CD14-positive monocyte (primary cell): ENCODE data around the gene ZSWIM5. TPM values are rescaled to one million over a fixed set of nuclear protein-coding genes. Genes with fewer than 3 reads are reported as not detected.

ENCODE experiments used
- DNase-seq, 3 donors: peaks; one replicate each; pipeline ENCODE4 v3.0.0-alpha.2; 2011 to 2022
- H2AFZ ChIP-seq: 2 replicates; pipeline ENCODE4 v1.6.0; 2012; ENCODE audit warnings: mild to moderate bottlenecking, low read depth, low read length, inconsistent platforms; ENCODE audit not compliant: insufficient read depth, poor library complexity, severe bottlenecking
- H3K27ac ChIP-seq, 2 donors: 1 replicate in 1 of 2; 2 replicates in 1 of 2; pipeline ENCODE4 v1.5.1; 2012 to 2013; ENCODE audit warnings: low read length in 2 of 2, control low read depth in 1 of 2, inconsistent platforms in 1 of 2, low read depth in 1 of 2, mild to moderate bottlenecking in 1 of 2
- H3K27me3 ChIP-seq, 2 donors: one replicate each; pipeline versions ENCODE4 v1.6.0 to v1.6.1; 2011 to 2013; ENCODE audit warnings: low read length in 2 of 2; ENCODE audit not compliant: control insufficient read depth in 2 of 2, insufficient read depth in 2 of 2
- H3K36me3 ChIP-seq, 2 donors: replicated peaks in 1 of 2; 1 replicate in 1 of 2; 2 replicates in 1 of 2; pipeline versions ENCODE4 v1.5.1 to v1.6.1; 2012 to 2013; ENCODE audit warnings: low read length in 2 of 2, control low read depth in 1 of 2, inconsistent platforms in 1 of 2, mild to moderate bottlenecking in 1 of 2; ENCODE audit not compliant: insufficient read depth in 2 of 2, control insufficient read depth in 1 of 2
- H3K4me1 ChIP-seq, 2 donors: 1 replicate in 1 of 2; 2 replicates in 1 of 2; pipeline versions ENCODE4 v1.5.1 to v1.6.1; 2012 to 2013; ENCODE audit warnings: low read length in 2 of 2, control low read depth in 1 of 2, inconsistent platforms in 1 of 2, mild to moderate bottlenecking in 1 of 2, moderate library complexity in 1 of 2; ENCODE audit not compliant: insufficient read depth in 2 of 2, control insufficient read depth in 1 of 2
- H3K4me2 ChIP-seq: replicated peaks from 2 replicates; pipeline ENCODE3; 2012; ENCODE audit warnings: low read length, moderate library complexity, mild to moderate bottlenecking; ENCODE audit not compliant: poor library complexity, severe bottlenecking; ENCODE audit errors: extremely low read depth
- H3K4me3 ChIP-seq, 3 experiments: fragments of 200-600 bp in 1 of 3; sonication (generic) in 1 of 3; replicated peaks in 1 of 3; 1 replicate in 2 of 3; 2 replicates in 1 of 3; pipeline ENCODE4 v1.5.1; 2011 to 2013; ENCODE audit warnings: low read length in 3 of 3, mild to moderate bottlenecking in 3 of 3, control low read depth in 2 of 3, low read depth in 2 of 3, inconsistent platforms in 1 of 3, moderate library complexity in 1 of 3
- H3K79me2 ChIP-seq: 2 replicates; pipeline ENCODE4 v1.6.0; 2012; ENCODE audit warnings: mild to moderate bottlenecking, control low read depth, inconsistent platforms, low read length, moderate library complexity; ENCODE audit not compliant: insufficient read depth
- H3K9ac ChIP-seq: 2 replicates; pipeline ENCODE4 v1.6.0; 2017; ENCODE audit warnings: low read length, mild to moderate bottlenecking; ENCODE audit not compliant: insufficient read depth, poor library complexity, severe bottlenecking
- H3K9me3 ChIP-seq, 2 donors: replicated peaks in 1 of 2; 1 replicate in 1 of 2; 2 replicates in 1 of 2; pipeline versions ENCODE4 v1.5.1 to v1.6.1; 2012 to 2013; ENCODE audit warnings: low read length in 2 of 2, control low read depth in 1 of 2; ENCODE audit not compliant: control insufficient read depth in 1 of 2, insufficient read depth in 1 of 2
- H4K20me1 ChIP-seq: 2 replicates; pipeline ENCODE4 v1.6.0; 2012; ENCODE audit warnings: mild to moderate bottlenecking, low read length, control low read depth, moderate library complexity; ENCODE audit not compliant: insufficient read depth
- H3K27ac Mint-ChIP-seq, 7 donors: one replicate each; pipeline ENCODE4 v1.8.0; 2020; ENCODE audit warnings: mild to moderate bottlenecking in 7 of 7, mixed read lengths in 7 of 7, moderate library complexity in 6 of 7, inconsistent platforms in 2 of 7
- H3K27me3 Mint-ChIP-seq, 3 donors: one replicate each; pipeline ENCODE4 v1.8.0; 2021 to 2022; ENCODE audit warnings: low read depth in 3 of 3, mild to moderate bottlenecking in 3 of 3, mixed read lengths in 3 of 3, moderate library complexity in 3 of 3, inconsistent platforms in 1 of 3
- H3K36me3 Mint-ChIP-seq, 2 donors: one replicate each; pipeline ENCODE4 v1.8.0; 2020; ENCODE audit warnings: mixed read lengths in 2 of 2, inconsistent platforms in 1 of 2, mild to moderate bottlenecking in 1 of 2
- H3K4me1 Mint-ChIP-seq: one replicate; pipeline ENCODE4 v1.8.0; 2020; ENCODE audit warnings: mild to moderate bottlenecking, mixed read lengths
- H3K4me3 Mint-ChIP-seq, 2 donors: one replicate each; pipeline ENCODE4 v1.8.0; 2020; ENCODE audit warnings: mild to moderate bottlenecking in 2 of 2, mixed read lengths in 2 of 2, moderate library complexity in 1 of 2
- H3K9me3 Mint-ChIP-seq, 7 donors: one replicate each; pipeline ENCODE4 v1.8.0; 2020 to 2022; ENCODE audit warnings: mixed read lengths in 7 of 7, mild to moderate bottlenecking in 6 of 7, moderate library complexity in 6 of 7, inconsistent platforms in 2 of 7
- CTCF ChIP-seq: fragments of 200-600 bp; IDR thresholded peaks from one replicate; pipeline ENCODE4 v1.8.0; 2022; ENCODE audit warnings: antibody characterized with exemption, mild to moderate bottlenecking
- WGBS: methylation state at CpG from one replicate; pipeline ENCODE4 v1.1.5; 2013; ENCODE audit warnings: missing lambda C conversion rate; ENCODE audit not compliant: insufficient coverage; 5-methylcytosine and 5-hydroxymethylcytosine counted together
- intact Hi-C, 2 donors: fragments of 100-400 bp; cut with micrococcal nuclease; formaldehyde crosslinking; loops; one replicate each; pipeline versions ENCODE4 v1.15.0 to v1.15.1; 2023
- polyA plus RNA-seq, 3 donors: library from polyadenylated mRNA; depleted of rRNA in 1 of 3; unstranded in 2 of 3; stranded (reverse) in 1 of 3; fragments of 300-500 nt in 2 of 3; fragments of >200 nt in 1 of 3; fragmentation: Illumina TruSeq in 2 of 3; gene quantifications; 1 replicate in 2 of 3; 2 replicates in 1 of 3; pipeline ENCODE4 v1.2.3, GENCODE V29; 2012 to 2021

Gene ZSWIM5
- polyA plus RNA-seq, 3 donors: not detected

GRCh38 chr1:45244660-45245059, 38.3 kb upstream of the ZSWIM5 start:
- intact Hi-C loops: no loop called here
- no peak for TF ChIP-seq CTCF
- Histone ChIP-seq H3K27me3 (no peaks in the 10 kb centered on the region), H3K4me3 (no peak overlapping the region), H2AFZ (no peak overlapping the region), H3K79me2 (no peaks in the 10 kb centered on the region), H3K27ac (no peak overlapping the region), H3K4me2 (no peak overlapping the region), H3K36me3 (no peaks in the 10 kb centered on the region), H3K9me3 (peaks cover 3 to 20% of the 10 kb centered on the region in 2 donors), H4K20me1 (no peaks in the 10 kb centered on the region), H3K9ac (no peak overlapping the region), H3K4me1 (no peaks in the 10 kb centered on the region)
- peaks cover 14 to 43% (median 36%) of the 10 kb centered on the region in 7 donors for H3K9me3 Mint-ChIP-seq
- no peaks in the 10 kb centered on the region for H3K4me1 Mint-ChIP-seq
- DNase-seq: no peak
- H3K27ac Mint-ChIP-seq: no peak overlapping the region
- H3K4me3 Mint-ChIP-seq: no peak overlapping the region
- no peaks in the 10 kb centered on the region for H3K36me3 Mint-ChIP-seq
- H3K27me3 Mint-ChIP-seq: peaks cover 0 to 5% (median 2%) of the 10 kb centered on the region in 3 donors

- no peak for DNase-seq
- H3K9me3 Mint-ChIP-seq: peaks cover 14 to 46% (median 36%) of the 10 kb centered on the region in 7 donors
- no peak overlapping the region for H3K4me3 ChIP-seq
- WGBS: 92% methylated on average over 1 of the region's 3 CpGs
- no peak overlapping the region for H3K9ac ChIP-seq
- TF ChIP-seq CTCF: no peak
- H3K36me3 Mint-ChIP-seq: no peaks in the 10 kb centered on the region
- H3K79me2 ChIP-seq: no peaks in the 10 kb centered on the region
- no peaks in the 10 kb centered on the region for H3K36me3 ChIP-seq
- intact Hi-C loops: no loop called here
- no peak overlapping the region for H3K27ac Mint-ChIP-seq
- H3K4me1 ChIP-seq: no peaks in the 10 kb centered on the region
- no peaks in the 10 kb centered on the region for H3K27me3 ChIP-seq
- no peak overlapping the region for H3K4me3 Mint-ChIP-seq
- no peaks in the 10 kb centered on the region for H4K20me1 ChIP-seq
- no peak overlapping the region for H2AFZ ChIP-seq
- no peak overlapping the region for H3K4me2 ChIP-seq
- H3K9me3 ChIP-seq: peaks cover 3 to 20% of the 10 kb centered on the region in 2 donors
- peaks cover 0 to 5% (median 2%) of the 10 kb centered on the region in 3 donors for H3K27me3 Mint-ChIP-seq
- no peaks in the 10 kb centered on the region for H3K4me1 Mint-ChIP-seq
- no peak overlapping the region for H3K27ac ChIP-seq
Measured at GRCh38 chr1:45243476-45244343, 37.3 kb upstream of the ZSWIM5 start.
